HG02970 (cell line): ENCODE data around the gene SIX3.

Source experiments
- ATAC-seq: cut with Tn5 transposase; IDR thresholded peaks from one replicate; pipeline ENCODE4 v1.9.1; 2021; ENCODE audit warnings: mild to moderate bottlenecking, moderate library complexity, moderate number of reproducible peaks; ENCODE audit not compliant: unreplicated experiment, low FRiP score

SIX3 gene

DNA sequence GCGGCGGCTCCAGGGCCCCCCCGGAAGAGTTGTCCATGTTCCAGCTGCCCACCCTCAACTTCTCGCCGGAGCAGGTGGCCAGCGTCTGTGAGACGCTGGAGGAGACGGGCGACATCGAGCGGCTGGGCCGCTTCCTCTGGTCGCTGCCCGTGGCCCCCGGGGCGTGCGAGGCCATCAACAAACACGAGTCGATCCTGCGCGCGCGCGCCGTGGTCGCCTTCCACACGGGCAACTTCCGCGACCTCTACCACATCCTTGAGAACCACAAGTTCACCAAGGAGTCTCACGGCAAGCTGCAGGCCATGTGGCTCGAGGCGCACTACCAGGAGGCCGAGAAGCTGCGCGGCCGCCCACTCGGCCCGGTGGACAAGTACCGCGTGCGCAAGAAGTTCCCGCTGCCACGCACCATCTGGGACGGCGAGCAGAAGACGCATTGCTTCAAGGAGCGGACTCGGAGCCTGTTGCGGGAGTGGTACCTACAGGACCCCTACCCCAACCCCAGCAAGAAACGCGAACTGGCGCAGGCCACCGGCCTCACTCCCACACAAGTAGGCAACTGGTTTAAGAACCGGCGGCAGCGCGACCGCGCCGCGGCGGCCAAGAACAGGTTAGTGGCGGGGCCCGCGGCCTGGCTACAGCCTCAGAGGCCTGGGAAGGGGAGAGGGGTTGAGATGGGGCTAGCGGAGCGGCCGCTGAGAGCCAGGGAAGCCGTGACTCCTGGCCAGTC, 965 bp downstream of the SIX3 start:
- ATAC-seq = no peak

GRCh38 chr2:44943031-44943692, 1.7 kb downstream of the SIX3 start:
- ATAC-seq = no peak

- no peak for ATAC-seq
These were observed 2.2 kb downstream of the SIX3 start for GRCh38 chr2:44943693-44944101.

- no peak for ATAC-seq
These were observed 2.8 kb downstream of the SIX3 start for GRCh38 chr2:44944102-44944951.

- ATAC-seq = no peak
These were observed 3.6 kb downstream of the SIX3 start for GRCh38 chr2:44944952-44945612.

DNA sequence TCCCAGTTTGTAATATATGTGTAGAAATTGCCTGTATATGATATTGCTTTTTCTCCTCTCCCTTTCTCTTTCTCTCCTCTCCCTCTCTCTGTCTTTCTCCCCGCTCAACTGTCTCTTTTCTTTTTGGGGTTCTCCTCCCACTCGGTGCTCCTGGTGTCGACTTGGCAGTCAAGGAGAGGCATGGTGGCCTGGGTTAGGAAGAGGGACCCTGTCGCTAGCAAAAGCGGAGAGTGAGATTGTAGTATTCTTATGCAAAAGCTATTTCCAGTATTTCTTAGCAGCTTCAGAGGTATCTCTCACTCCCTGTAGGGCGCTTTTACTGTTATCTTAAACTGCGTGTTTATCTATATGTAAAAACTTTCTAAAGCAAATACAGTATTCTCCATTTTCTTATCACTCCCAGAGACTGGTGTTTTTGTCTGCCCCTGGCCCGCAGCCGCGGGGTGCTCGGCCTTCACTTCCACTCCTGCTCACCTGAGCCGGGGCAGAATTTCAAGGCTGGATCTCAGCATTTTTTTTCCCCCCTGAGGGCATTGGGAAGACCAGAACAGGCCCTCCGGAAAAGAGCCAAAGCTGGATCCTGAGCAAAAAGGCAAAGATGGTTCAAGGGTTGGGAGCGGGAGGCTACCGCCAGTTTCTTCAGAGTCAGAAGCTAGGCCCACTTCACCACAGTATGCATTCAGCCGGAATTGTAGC, 4.3 kb downstream of the SIX3 start:
- no peak for ATAC-seq

GRCh38 chr2:44946372-44947027, 5.0 kb downstream of the SIX3 start:
- ATAC-seq = no peak

DNA sequence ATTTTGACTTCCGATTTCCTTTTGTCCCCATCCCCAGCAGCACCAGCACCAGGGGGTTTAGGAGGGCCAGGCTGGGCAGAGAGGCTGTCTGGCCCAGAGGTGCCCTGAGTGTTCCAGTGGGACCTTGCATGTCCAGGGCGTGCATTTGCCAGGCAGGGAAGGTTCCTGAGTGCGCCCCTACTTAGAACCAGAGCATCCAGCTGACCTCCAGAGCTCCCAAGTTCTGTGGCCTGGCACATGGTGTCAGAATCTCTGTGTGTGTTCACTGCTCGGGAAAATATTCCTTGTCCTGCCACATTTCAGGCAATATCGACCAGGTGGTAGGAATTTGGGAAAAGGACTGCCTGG, 5.5 kb downstream of the SIX3 start:
- ATAC-seq = no peak

- no peak for ATAC-seq
These were observed 7.2 kb downstream of the SIX3 start for GRCh38 chr2:44948565-44949328.

DNA sequence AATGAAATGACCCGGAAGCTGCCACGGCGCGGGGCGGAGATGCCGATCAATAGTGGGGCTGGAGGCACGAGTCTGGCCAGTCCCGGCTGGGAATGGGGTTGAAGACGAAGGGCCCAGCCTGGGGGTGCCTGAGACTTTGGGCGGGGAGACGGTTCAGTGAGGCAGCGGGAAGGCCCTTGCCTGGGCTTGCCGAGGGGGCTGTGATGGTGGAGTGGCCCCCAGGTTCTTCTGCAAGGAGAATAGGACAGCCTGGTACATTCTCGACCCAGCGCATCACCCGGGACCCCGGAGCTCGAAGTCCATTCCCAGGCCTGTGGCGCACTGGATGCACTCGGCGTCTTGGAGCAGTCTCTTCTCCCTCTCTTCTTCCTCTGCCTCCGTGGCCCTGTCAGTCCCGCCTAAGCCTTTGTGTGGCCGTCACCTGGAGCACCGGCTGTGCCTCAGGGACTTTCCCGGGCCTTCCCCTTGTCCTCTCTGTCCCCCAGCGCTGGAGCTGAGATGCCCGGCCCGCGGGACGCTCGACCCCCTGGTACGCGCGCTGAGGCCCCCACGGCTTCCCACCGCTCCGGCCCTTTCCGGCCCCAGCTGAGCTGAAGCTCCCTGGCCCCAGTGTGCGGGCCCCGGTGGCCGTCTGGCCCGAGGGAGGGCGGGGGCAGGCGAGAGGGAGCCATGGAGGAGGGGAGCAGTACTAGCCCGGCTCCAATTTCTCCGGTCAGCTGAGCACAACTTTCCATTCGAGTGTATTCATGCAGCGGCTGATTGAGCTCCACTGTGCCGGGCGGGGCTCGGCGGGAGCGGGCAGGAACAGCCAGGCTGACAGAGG, 8.0 kb downstream of the SIX3 start:
- no peak for ATAC-seq

DNA sequence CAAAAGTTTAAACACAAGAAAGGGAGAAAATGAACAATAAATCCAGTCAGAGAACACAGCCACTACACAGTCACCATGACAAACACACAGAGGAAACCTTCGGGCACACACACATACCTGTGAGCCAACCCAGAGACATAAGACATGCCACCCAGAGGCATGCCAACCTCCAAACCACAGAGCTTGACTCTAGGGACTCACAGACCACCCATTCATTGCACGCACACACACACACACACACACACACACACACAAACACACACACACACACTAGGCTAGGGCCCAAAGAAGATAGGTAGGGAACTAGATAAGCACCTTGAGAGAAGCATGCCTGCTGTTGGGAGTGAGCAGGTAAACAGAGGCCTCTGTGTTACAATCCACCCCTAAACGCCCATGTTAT, 9.1 kb downstream of the SIX3 start:
- ATAC-seq = no peak

DNA sequence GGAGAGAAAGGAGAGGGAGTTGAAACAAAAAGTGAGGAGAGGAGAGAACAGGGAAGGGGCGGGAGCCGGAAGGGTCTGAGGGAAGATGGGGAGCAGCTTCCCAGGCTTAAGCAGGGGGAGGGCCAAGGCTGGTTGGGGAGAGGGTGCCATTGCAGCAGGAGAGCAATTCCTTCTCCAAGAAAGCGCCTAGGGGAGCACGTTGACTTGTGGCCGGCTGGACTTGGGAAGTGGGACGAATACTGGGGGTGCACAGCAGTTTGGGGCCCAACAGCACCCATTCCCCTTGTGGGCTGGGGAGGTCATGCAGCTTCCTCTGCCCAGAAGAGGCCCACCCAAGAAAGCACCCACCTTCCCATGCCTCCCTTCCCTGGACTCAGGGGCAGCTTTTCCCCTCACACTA, 9.6 kb downstream of the SIX3 start:
- ATAC-seq = no peak

GRCh38 chr2:44951714-44952113, 10.2 kb downstream of the SIX3 start:
- no peak for ATAC-seq

DNA sequence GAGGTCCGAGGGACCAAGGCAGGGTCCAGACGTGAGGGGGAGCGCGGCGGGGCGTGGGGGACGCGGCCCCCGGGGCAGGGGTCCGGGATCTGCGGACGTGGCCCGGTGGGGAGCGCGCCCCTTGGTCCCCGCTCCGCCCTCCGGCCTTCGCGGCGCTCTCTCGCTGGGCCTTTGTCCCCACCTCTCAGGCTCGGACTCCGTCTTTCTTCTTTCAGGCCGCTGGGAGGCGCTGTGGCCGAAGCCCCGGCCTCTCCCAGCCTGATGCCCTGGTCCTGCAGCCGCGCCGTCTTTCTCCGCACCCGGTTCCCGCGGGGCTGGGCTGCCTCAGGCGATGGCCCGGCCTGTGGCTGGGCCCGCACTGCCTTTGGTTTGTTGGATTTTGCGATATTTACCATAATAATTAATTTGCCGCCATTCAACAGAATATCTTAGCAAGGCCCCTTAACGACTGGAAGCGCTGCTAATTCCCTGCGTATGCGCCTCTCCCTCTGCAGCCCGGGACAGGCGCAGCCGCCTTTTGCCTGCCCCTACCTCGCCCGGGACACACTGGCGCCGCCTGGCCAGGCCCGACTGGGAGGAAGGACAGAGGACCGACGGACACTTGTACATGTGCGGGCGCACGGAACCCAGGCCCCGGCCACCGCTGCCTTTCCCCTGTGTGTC, 10.8 kb downstream of the SIX3 start:
- no peak for ATAC-seq

GRCh38 chr2:44952806-44953498, 11.4 kb downstream of the SIX3 start:
- no peak for ATAC-seq

GRCh38 chr2:44953499-44953883, 12.0 kb downstream of the SIX3 start:
- ATAC-seq = no peak

- no peak for ATAC-seq
These were observed 13.0 kb downstream of the SIX3 start for GRCh38 chr2:44954447-44954888.
